ENCODE data around the gene TGFBR1. TPM values are rescaled to one million over a fixed set of nuclear protein-coding genes. Genes with fewer than 3 reads are reported as not detected.

TGFBR1 gene
- total RNA-seq, 3 donors from 2014 or later: 23.7 to 71.6 (median 24.7) TPM

- Histone ChIP-seq H3K9me3 (no peaks in the 10 kb centered on the region), H3K4me1 (ENCODE audit: low read depth) (no peaks in the 10 kb centered on the region), H3K4me3 (no peak overlapping the region), H3K36me3 (ENCODE audit: low read depth) (no peaks in the 10 kb centered on the region)
- DNase-seq: no peak
- TF ChIP-seq CTCF (IDR thresholded peaks at IDR 0.05): no peak
- no peak for ATAC-seq
- intact Hi-C loops (cut with DNase I, micrococcal nuclease): no loop called here
Observed at GRCh38 chr9:99154356-99154755, 49.4 kb downstream of the TGFBR1 start.

- no peaks in the 10 kb centered on the region for H3K4me1 ChIP-seq (ENCODE audit: low read depth)
- H3K36me3 ChIP-seq (ENCODE audit: low read depth): no peaks in the 10 kb centered on the region
- TF ChIP-seq CTCF (IDR thresholded peaks at IDR 0.05): no peak
- intact Hi-C loops (cut with DNase I, micrococcal nuclease): no loop called here
- no peaks in the 10 kb centered on the region for H3K9me3 ChIP-seq
- ATAC-seq: no peak
- H3K4me3 ChIP-seq: no peak overlapping the region
- no peak for DNase-seq
Observed at GRCh38 chr9:99155736-99156135, 50.8 kb downstream of the TGFBR1 start.

- Histone ChIP-seq H3K4me3 (no peak overlapping the region), H3K9me3 (no peaks in the 10 kb centered on the region), H3K4me1 (ENCODE audit: low read depth) (no peaks in the 10 kb centered on the region), H3K36me3 (ENCODE audit: low read depth) (no peaks in the 10 kb centered on the region)
- no peak for DNase-seq
- intact Hi-C loops (cut with DNase I, micrococcal nuclease): no loop called here
- no peak for TF ChIP-seq CTCF (IDR thresholded peaks at IDR 0.05)
- peak; percentile 49 for ATAC-seq
Observed at GRCh38 chr9:99158629-99159028, 53.7 kb downstream of the TGFBR1 start.

GRCh38 chr9:99160173-99160572, 55.3 kb downstream of the TGFBR1 start:
- no peaks in the 10 kb centered on the region for H3K4me1 ChIP-seq (ENCODE audit: low read depth)
- H3K9me3 ChIP-seq: no peaks in the 10 kb centered on the region
- intact Hi-C loops (cut with DNase I, micrococcal nuclease): no loop called here
- H3K4me3 ChIP-seq: no peak overlapping the region
- ATAC-seq (no peak), DNase-seq (no peak)
- TF ChIP-seq CTCF (IDR thresholded peaks at IDR 0.05): no peak
- no peaks in the 10 kb centered on the region for H3K36me3 ChIP-seq (ENCODE audit: low read depth)

GRCh38 chr9:99162759-99163364, 57.9 kb downstream of the TGFBR1 start:
- H3K4me1 ChIP-seq (ENCODE audit: low read depth): no peaks in the 10 kb centered on the region
- ATAC-seq: no peak
- no peak for DNase-seq
- TF ChIP-seq CTCF (IDR thresholded peaks at IDR 0.05): peak; percentile 18
- H3K36me3 ChIP-seq (ENCODE audit: low read depth): no peaks in the 10 kb centered on the region
- H3K9me3 ChIP-seq: no peaks in the 10 kb centered on the region
- no peak overlapping the region for H3K4me3 ChIP-seq
- intact Hi-C loops (cut with DNase I, micrococcal nuclease): no loop called here

GRCh38 chr9:99166149-99166548, 61.2 kb downstream of the TGFBR1 start:
- intact Hi-C loops (cut with DNase I, micrococcal nuclease): no loop called here
- no peak for DNase-seq
- Histone ChIP-seq H3K4me1 (ENCODE audit: low read depth) (no peaks in the 10 kb centered on the region), H3K4me3 (no peak overlapping the region), H3K9me3 (no peaks in the 10 kb centered on the region), H3K36me3 (ENCODE audit: low read depth) (no peaks in the 10 kb centered on the region)
- TF ChIP-seq CTCF (IDR thresholded peaks at IDR 0.05): no peak
- ATAC-seq: no peak
